Neural cell (in vitro differentiated cells): ENCODE measurements around the gene NSUN3.

Experiments used
- EP300 ChIP-seq: fragments of 450-650 bp; conservative IDR thresholded peaks from 2 replicates; pipeline ENCODE4 v1.6.1; 2014; ENCODE audit warnings: antibody characterized with exemption, mild to moderate bottlenecking, moderate library complexity; ENCODE audit not compliant: poor library complexity, severe bottlenecking
- EZH2 ChIP-seq: fragments of 200-600, 300-800 bp; shearing (Covaris generic), sonication (generic); IDR thresholded peaks from 2 replicates; pipeline ENCODE4 v1.6.1; 2014; ENCODE audit warnings: antibody characterized with exemption, low read length, borderline replicate concordance, mild to moderate bottlenecking; ENCODE audit not compliant: insufficient read depth, poor library complexity, severe bottlenecking
- MXI1 ChIP-seq: fragments of 450-650 bp; conservative IDR thresholded peaks from 2 replicates; pipeline ENCODE4 v1.6.1; 2014; ENCODE audit warnings: antibody characterized with exemption, mild to moderate bottlenecking; ENCODE audit not compliant: poor library complexity, severe bottlenecking
- POLR2AphosphoS5 ChIP-seq: IDR thresholded peaks from 2 replicates; pipeline ENCODE4 v1.6.1; 2012
- TAF1 ChIP-seq: IDR thresholded peaks from 2 replicates; pipeline ENCODE4 v1.6.1; 2012; ENCODE audit warnings: low read depth
- TF ChIP-seq, protein P1 (sequence below): fragments of 450-650 bp; IDR thresholded peaks from 2 replicates; pipeline ENCODE4 v1.5.1; 2014; ENCODE audit warnings: antibody characterized with exemption, mild to moderate bottlenecking, moderate library complexity; ENCODE audit not compliant: poor library complexity, severe bottlenecking

DNA sequence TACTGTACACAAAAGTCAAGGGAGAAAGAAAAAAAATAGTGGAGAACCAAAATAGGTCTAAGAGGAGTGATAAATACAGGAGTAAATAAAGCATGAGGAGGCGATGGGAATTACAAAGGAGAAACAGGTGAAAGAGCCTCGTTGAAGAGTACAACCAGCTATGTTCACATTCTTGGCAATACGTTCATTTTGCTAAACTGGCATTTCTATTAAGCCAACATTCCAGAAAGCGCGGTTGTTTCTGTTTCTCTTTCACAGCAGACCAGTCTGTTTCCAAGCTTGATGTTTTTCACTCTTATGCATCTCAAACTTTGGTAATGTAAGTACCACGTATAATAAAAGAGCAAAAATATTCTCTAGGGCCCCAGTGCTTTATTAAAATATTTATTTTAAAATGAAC is 74.5 kb downstream of the NSUN3 start:
- TF ChIP-seq POLR2AphosphoS5 (no peak), EP300 (no peak), TAF1 (no peak), EZH2 (no peak), MXI1 (no peak)
- TF ChIP-seq, protein P1, sequence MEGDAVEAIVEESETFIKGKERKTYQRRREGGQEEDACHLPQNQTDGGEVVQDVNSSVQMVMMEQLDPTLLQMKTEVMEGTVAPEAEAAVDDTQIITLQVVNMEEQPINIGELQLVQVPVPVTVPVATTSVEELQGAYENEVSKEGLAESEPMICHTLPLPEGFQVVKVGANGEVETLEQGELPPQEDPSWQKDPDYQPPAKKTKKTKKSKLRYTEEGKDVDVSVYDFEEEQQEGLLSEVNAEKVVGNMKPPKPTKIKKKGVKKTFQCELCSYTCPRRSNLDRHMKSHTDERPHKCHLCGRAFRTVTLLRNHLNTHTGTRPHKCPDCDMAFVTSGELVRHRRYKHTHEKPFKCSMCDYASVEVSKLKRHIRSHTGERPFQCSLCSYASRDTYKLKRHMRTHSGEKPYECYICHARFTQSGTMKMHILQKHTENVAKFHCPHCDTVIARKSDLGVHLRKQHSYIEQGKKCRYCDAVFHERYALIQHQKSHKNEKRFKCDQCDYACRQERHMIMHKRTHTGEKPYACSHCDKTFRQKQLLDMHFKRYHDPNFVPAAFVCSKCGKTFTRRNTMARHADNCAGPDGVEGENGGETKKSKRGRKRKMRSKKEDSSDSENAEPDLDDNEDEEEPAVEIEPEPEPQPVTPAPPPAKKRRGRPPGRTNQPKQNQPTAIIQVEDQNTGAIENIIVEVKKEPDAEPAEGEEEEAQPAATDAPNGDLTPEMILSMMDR = no peak
